B cell (primary cell): ENCODE results near the gene PACSIN2. TPM values are rescaled to one million over a fixed set of nuclear protein-coding genes. Genes with fewer than 3 reads are reported as not detected.

ENCODE experiments used
- ATAC-seq: fragments of 200-7000 bp; cut with Tn5 transposase; one replicate; pipeline ENCODE4 v1.10.0; 2021; ENCODE audit warnings: low read depth, mild to moderate bottlenecking, moderate number of reproducible peaks, moderate library complexity
- CTCF ChIA-PET: fragments of 350-600 bp; sonication (Branson Sonifier 250); formaldehyde crosslinking; loops from one replicate; lab custom pipeline; 2021; ENCODE audit warnings: antibody characterized with exemption, inconsistent platforms; lab: Charles Lee
- POLR2A ChIA-PET: fragments of 350-600 bp; sonication (Branson Sonifier 250); formaldehyde crosslinking; loops from one replicate; lab custom pipeline; 2021; ENCODE audit warnings: antibody characterized with exemption; lab: Charles Lee
- DNase-seq: peaks from one replicate; pipeline ENCODE4 v3.0.0; 2013
- H2AFZ ChIP-seq: 2 replicates; pipeline ENCODE4 v1.6.1; 2012; ENCODE audit warnings: mild to moderate bottlenecking, low read depth, low read length; ENCODE audit not compliant: insufficient read depth, poor library complexity, severe bottlenecking
- H3K27ac ChIP-seq, 2 donors: 1 replicate in 1 of 2; 2 replicates in 1 of 2; pipeline ENCODE4 v1.5.1; 2012 to 2013; ENCODE audit warnings: low read length in 2 of 2, mild to moderate bottlenecking in 2 of 2, moderate library complexity in 1 of 2
- H3K27me3 ChIP-seq, 4 experiments: fragments of 200-600 bp in 1 of 4; sonication (generic) in 1 of 4; replicated peaks in 1 of 4; 1 replicate in 2 of 4; 2 replicates in 2 of 4; pipeline versions ENCODE4 v1.6.1 to v1.7.0; 2013 to 2016; ENCODE audit warnings: low read length in 3 of 4, mild to moderate bottlenecking in 2 of 4, mixed read lengths in 1 of 4, moderate library complexity in 1 of 4; ENCODE audit not compliant: insufficient read depth in 4 of 4, control insufficient read depth in 3 of 4; ENCODE audit errors: control extremely low read depth in 1 of 4
- H3K36me3 ChIP-seq, 2 experiments: replicated peaks in 1 of 2; 1 replicate in 1 of 2; 2 replicates in 1 of 2; pipeline versions ENCODE4 v1.6.1 to v1.7.1; 2013; ENCODE audit warnings: low read length in 1 of 2; ENCODE audit not compliant: insufficient read depth in 2 of 2, control insufficient read depth in 1 of 2; ENCODE audit errors: control extremely low read depth in 1 of 2, extremely low read depth in 1 of 2
- H3K4me1 ChIP-seq, 2 donors: fragments of 200-600 bp in 1 of 2; sonication (generic) in 1 of 2; 1 replicate in 1 of 2; 2 replicates in 1 of 2; pipeline versions ENCODE4 v1.5.1 to v1.6.1; 2013 to 2017; ENCODE audit warnings: low read length in 2 of 2; ENCODE audit not compliant: control insufficient read depth in 2 of 2, insufficient read depth in 2 of 2
- H3K4me2 ChIP-seq: replicated peaks from 2 replicates; pipeline ENCODE3; 2012; ENCODE audit warnings: mild to moderate bottlenecking, low read depth, low read length; ENCODE audit not compliant: poor library complexity, severe bottlenecking
- H3K4me3 ChIP-seq, 5 experiments: fragments of 200-600 bp in 1 of 5; sonication (generic) in 1 of 5; 1 replicate in 3 of 5; 2 replicates in 2 of 5; pipeline versions ENCODE4 v1.5.1 to v1.7.0; 2011 to 2016; ENCODE audit warnings: low read length in 4 of 5, mild to moderate bottlenecking in 4 of 5, low read depth in 2 of 5, control low read depth in 1 of 5, moderate library complexity in 1 of 5; ENCODE audit not compliant: insufficient read depth in 1 of 5; ENCODE audit errors: control extremely low read depth in 1 of 5, extremely low read depth in 1 of 5
- H3K79me2 ChIP-seq: fragments of 200-600 bp; sonication (generic); one replicate; pipeline ENCODE4 v1.6.0; 2016; ENCODE audit warnings: low read length; ENCODE audit not compliant: control insufficient read depth, insufficient read depth
- H3K9ac ChIP-seq: fragments of 200-600 bp; sonication (generic); 2 replicates; pipeline ENCODE4 v1.6.1; 2017; ENCODE audit warnings: mild to moderate bottlenecking, low read length, moderate library complexity
- H3K9me3 ChIP-seq, 3 donors: one replicate each; pipeline versions ENCODE4 v1.6.1 to v1.7.1; 2013; ENCODE audit warnings: low read length in 2 of 3; ENCODE audit not compliant: control insufficient read depth in 2 of 3, insufficient read depth in 1 of 3; ENCODE audit errors: control extremely low read depth in 1 of 3
- H4K20me1 ChIP-seq: 2 replicates; pipeline ENCODE4 v1.6.0; 2012; ENCODE audit warnings: mild to moderate bottlenecking, low read length; ENCODE audit not compliant: insufficient read depth, control insufficient read depth, poor library complexity, severe bottlenecking
- H3K27ac Mint-ChIP-seq: one replicate; pipeline ENCODE4 v1.8.0; 2021; ENCODE audit warnings: mixed read lengths
- H3K27me3 Mint-ChIP-seq: one replicate; pipeline ENCODE4 v1.8.0; 2021; ENCODE audit warnings: mixed read lengths
- H3K4me1 Mint-ChIP-seq: one replicate; pipeline ENCODE4 v1.8.0; 2021; ENCODE audit warnings: mixed read lengths
- H3K4me3 Mint-ChIP-seq: one replicate; pipeline ENCODE4 v1.8.0; 2021; ENCODE audit warnings: mixed read lengths
- H3K9me3 Mint-ChIP-seq: one replicate; pipeline ENCODE4 v1.8.0; 2022; ENCODE audit warnings: mixed read lengths; ENCODE audit not compliant: insufficient read depth
- CTCF ChIP-seq: fragments of 200-600 bp; IDR thresholded peaks from one replicate; pipeline ENCODE4 v1.8.0; 2022; ENCODE audit warnings: antibody characterized with exemption, mild to moderate bottlenecking
- EZH2 ChIP-seq: IDR thresholded peaks from 2 replicates; pipeline ENCODE4 v1.6.1; 2012; ENCODE audit warnings: borderline replicate concordance, low read depth, mild to moderate bottlenecking, moderate library complexity, low read length; ENCODE audit not compliant: insufficient read depth, poor library complexity, severe bottlenecking
- WGBS: methylation state at CpG from one replicate; pipeline ENCODE4 v1.1.5; 2013; ENCODE audit warnings: missing lambda C conversion rate; ENCODE audit not compliant: insufficient coverage; 5-methylcytosine and 5-hydroxymethylcytosine counted together
- intact Hi-C: fragments of 100-400 bp; cut with micrococcal nuclease; formaldehyde crosslinking; loops from one replicate; pipeline ENCODE4 v1.10.0; 2022
- polyA plus RNA-seq: library from polyadenylated mRNA; depleted of rRNA; stranded (reverse); fragments of >200 nt; gene quantifications from 2 replicates; pipeline ENCODE4 v1.2.3, GENCODE V29; 2012
- total RNA-seq, 2 donors: library from RNA; stranded (reverse); fragments of 120-200 nt in 1 of 2; gene quantifications; 1 replicate in 1 of 2; 2 replicates in 1 of 2; pipeline versions ENCODE4 v1.2.3 to v1.2.4, GENCODE V29; 2013 to 2022

The PACSIN2 gene
- total and polyA plus RNA-seq, 2 donors (not counting 1 experiment from before 2014, with no cell fraction given) = 26.9 to 59.3 TPM

DNA sequence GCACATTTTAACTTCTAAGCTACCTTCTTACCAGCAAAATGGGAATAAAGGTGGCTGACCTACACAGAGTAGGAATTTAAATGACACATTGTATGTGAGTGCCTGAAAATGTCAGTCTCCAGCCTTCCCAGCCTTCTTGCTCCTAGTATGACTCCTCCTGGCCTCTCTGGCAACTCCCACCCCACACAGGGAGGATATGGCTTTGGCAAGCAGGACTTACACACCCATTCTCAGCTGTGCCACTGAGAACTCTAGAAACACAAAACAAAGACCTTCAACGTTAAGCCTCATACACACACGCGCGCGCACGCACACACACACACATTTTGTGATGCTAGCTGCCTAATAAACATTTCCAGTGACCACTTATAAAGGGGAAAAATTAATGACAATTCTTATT lies 65.8 kb downstream of the PACSIN2 start:
- intact Hi-C loops = no loop called here

GRCh38 chr22:42948294-42948693 lies 66.7 kb downstream of the PACSIN2 start:
- H3K9me3 ChIP-seq = no peaks in the 10 kb centered on the region
- DNase-seq (no peak), ATAC-seq (no peak)
- H4K20me1 ChIP-seq = peaks cover 71% of the 10 kb centered on the region
- peaks cover 92% of the 10 kb centered on the region for H3K79me2 ChIP-seq
- H3K9ac ChIP-seq = no peak overlapping the region
- ChIA-PET POLR2A (no interaction called here), CTCF (no interaction called here)
- Mint-ChIP-seq H3K4me1 (peaks cover 46% of the 10 kb centered on the region), H3K27ac (no peak overlapping the region), H3K27me3 (no peaks in the 10 kb centered on the region), H3K9me3 (no peaks in the 10 kb centered on the region), H3K4me3 (no peak overlapping the region)
- H3K4me1 ChIP-seq = peaks cover 4 to 17% of the 10 kb centered on the region in 2 donors
- peaks cover 1 to 16% of the 10 kb centered on the region in 2 experiments for H3K36me3 ChIP-seq
- WGBS = no CpG with 5 or more reads among the region's 2 CpGs
- H3K4me2 ChIP-seq = no peak overlapping the region
- no peak overlapping the region for H2AFZ ChIP-seq
- intact Hi-C loops = no loop called here
- no peak overlapping the region for H3K4me3 ChIP-seq
- H3K27ac ChIP-seq = no peak overlapping the region
- no peaks in the 10 kb centered on the region for H3K27me3 ChIP-seq
- TF ChIP-seq CTCF (no peak), EZH2 (no peak)

More for the DNA sequence above, 65.8 kb downstream of the PACSIN2 start:
- no peak for TF ChIP-seq CTCF
- no peak for TF ChIP-seq EZH2
- Histone ChIP-seq H3K9ac (no peak overlapping the region), H3K27ac (no peak overlapping the region), H3K4me1 (peaks cover 4 to 17% of the 10 kb centered on the region in 2 donors), H3K4me3 (no peak overlapping the region), H4K20me1 (peaks cover 79% of the 10 kb centered on the region), H3K27me3 (no peaks in the 10 kb centered on the region), H3K4me2 (no peak overlapping the region), H2AFZ (no peak overlapping the region), H3K36me3 (peaks cover 1 to 12% of the 10 kb centered on the region in 2 experiments), H3K79me2 (peaks cover 94% of the 10 kb centered on the region), H3K9me3 (no peaks in the 10 kb centered on the region)
- CTCF ChIA-PET = no interaction called here
- H3K4me3 Mint-ChIP-seq = no peak overlapping the region
- H3K4me1 Mint-ChIP-seq = peaks cover 46% of the 10 kb centered on the region
- DNase-seq (no peak), ATAC-seq (no peak)
- H3K27ac Mint-ChIP-seq = peak overlapping the region; percentile 21
- POLR2A ChIA-PET = interaction anchor here (0.5 kb wide), 1 partner anchor 14 kb away, joined by 4 read pairs; no protein-coding TSS in a partner anchor
- no peaks in the 10 kb centered on the region for H3K9me3 Mint-ChIP-seq
- no peaks in the 10 kb centered on the region for H3K27me3 Mint-ChIP-seq
- no CpG with 5 or more reads among the region's 6 CpGs for WGBS
